Activated B cell treated with CpG ODN at 0.5 μM for 24 hours (primary cell): ENCODE results near the gene CFAP53. TPM values are rescaled to one million over a fixed set of nuclear protein-coding genes. Genes with fewer than 3 reads are reported as not detected.
A peak's percentile ranks its signal among the peaks of the same experiment; 100 is the strongest.
"Not testable (repeated sequence)": the region's sequence is repeated elsewhere in the genome, so short reads cannot be mapped to it uniquely, and the experiment has no call there.

Experiments used
- ATAC-seq: fragments of 200-7000 bp; cut with Tn5 transposase; one replicate; pipeline ENCODE4 v1.10.0; 2021; ENCODE audit warnings: low read depth, mild to moderate bottlenecking, moderate library complexity
- CTCF ChIA-PET: fragments of 350-600 bp; sonication (Branson Sonifier 250); formaldehyde crosslinking; loops from one replicate; lab custom pipeline; 2021; ENCODE audit warnings: antibody characterized with exemption; lab: Charles Lee
- POLR2A ChIA-PET: fragments of 350-600 bp; sonication (Branson Sonifier 250); formaldehyde crosslinking; loops from one replicate; lab custom pipeline; 2021; ENCODE audit warnings: antibody characterized with exemption; lab: Charles Lee
- DNase-seq: peaks from one replicate; pipeline ENCODE4 v3.0.0; 2022
- H3K27ac Mint-ChIP-seq: one replicate; pipeline ENCODE4 v1.8.0; 2020; ENCODE audit warnings: mixed read lengths
- H3K27me3 Mint-ChIP-seq: one replicate; pipeline ENCODE4 v1.8.0; 2021; ENCODE audit warnings: mixed read lengths
- H3K36me3 Mint-ChIP-seq: one replicate; pipeline ENCODE4 v1.8.0; 2021; ENCODE audit warnings: low read depth, mixed read lengths
- H3K4me1 Mint-ChIP-seq: one replicate; pipeline ENCODE4 v1.8.0; 2021; ENCODE audit warnings: mixed read lengths
- H3K4me3 Mint-ChIP-seq: one replicate; pipeline ENCODE4 v1.8.0; 2020; ENCODE audit warnings: mild to moderate bottlenecking, mixed read lengths
- H3K9me3 Mint-ChIP-seq: one replicate; pipeline ENCODE4 v1.8.0; 2020; ENCODE audit warnings: mixed read lengths
- intact Hi-C: fragments of 100-400 bp; cut with micrococcal nuclease; formaldehyde crosslinking; loops from one replicate; pipeline ENCODE4 v1.15.1; 2024
- total RNA-seq: library from RNA; stranded (reverse); gene quantifications from 2 replicates; pipeline ENCODE4 v1.2.3, GENCODE V29; 2022
- TF ChIP-seq, protein P1 (sequence below): fragments of 200-600 bp; IDR thresholded peaks from one replicate; pipeline ENCODE4 v1.8.0; 2022; ENCODE audit warnings: antibody characterized with exemption, mild to moderate bottlenecking

CFAP53 gene
- total RNA-seq, 1 donor from 2014 or later, result 0.29 TPM

DNA sequence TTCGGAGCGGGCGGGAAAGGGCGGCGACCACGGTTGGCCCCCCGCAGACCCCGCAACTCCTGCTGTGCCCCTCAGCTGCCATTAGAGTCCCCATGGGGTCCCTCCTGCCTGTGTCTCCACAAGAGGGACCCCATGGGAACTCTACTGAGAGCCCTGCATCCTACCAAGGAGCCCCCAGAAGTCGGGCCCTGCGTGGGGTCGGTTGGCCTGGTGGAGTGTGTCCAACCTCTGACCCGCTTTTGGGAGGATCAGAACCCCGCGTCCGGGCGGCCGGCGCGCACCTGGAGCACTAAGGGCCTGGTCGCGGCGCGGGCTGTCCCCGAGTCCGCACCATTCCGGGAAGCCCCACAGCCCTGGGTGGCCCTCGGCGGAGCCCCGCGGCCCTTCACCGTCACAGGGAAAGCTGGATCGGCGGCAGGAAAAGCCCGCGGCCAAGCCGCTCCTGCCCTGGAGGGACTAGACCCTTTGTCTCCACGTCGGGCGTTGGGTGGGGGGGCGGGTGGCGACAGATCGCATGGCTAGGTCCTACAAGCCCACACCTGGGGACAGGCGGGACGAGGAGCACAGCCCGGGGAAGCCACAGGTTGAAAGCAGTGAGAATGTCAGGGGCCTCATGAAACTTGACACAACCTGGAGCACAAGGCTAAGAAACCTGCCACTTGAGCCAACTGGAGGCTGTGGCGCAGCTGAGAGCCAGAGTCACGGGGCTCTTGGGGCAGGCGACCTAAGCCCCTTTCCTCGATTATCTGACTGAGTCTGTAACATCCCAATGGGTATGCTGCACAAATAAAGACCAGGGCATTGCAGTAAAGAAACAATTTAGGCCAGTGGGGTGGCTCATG is 32.4 kb upstream of the CFAP53 start:
- H3K4me1 Mint-ChIP-seq, result peaks cover 14% of the 10 kb centered on the region
- intact Hi-C loops, result loop anchor here (1.0 kb wide), 5 partner anchors 9 to 59 kb away; partner anchors contain the start of gene CXXC1
- DNase-seq (no peak), ATAC-seq (peak; percentile 8)
- POLR2A ChIA-PET, result interaction anchor here (1.0 to 1.7 kb wide), 4 partner anchors 9 to 76 kb away, joined by 3 to 17 read pairs (median 6); partner anchors contain the start of genes MBD1 and SKA1
- H3K27me3 Mint-ChIP-seq, result no peaks in the 10 kb centered on the region
- H3K4me3 Mint-ChIP-seq, result peak overlapping the region; percentile 83
- CTCF ChIA-PET, result interaction anchor here (1.0 to 1.1 kb wide), 2 partner anchors 17 to 59 kb away, joined by 3 to 8 read pairs; partner anchors contain the start of gene MBD1
- no peaks in the 10 kb centered on the region for H3K36me3 Mint-ChIP-seq
- no peaks in the 10 kb centered on the region for H3K9me3 Mint-ChIP-seq
- TF ChIP-seq, protein P1, sequence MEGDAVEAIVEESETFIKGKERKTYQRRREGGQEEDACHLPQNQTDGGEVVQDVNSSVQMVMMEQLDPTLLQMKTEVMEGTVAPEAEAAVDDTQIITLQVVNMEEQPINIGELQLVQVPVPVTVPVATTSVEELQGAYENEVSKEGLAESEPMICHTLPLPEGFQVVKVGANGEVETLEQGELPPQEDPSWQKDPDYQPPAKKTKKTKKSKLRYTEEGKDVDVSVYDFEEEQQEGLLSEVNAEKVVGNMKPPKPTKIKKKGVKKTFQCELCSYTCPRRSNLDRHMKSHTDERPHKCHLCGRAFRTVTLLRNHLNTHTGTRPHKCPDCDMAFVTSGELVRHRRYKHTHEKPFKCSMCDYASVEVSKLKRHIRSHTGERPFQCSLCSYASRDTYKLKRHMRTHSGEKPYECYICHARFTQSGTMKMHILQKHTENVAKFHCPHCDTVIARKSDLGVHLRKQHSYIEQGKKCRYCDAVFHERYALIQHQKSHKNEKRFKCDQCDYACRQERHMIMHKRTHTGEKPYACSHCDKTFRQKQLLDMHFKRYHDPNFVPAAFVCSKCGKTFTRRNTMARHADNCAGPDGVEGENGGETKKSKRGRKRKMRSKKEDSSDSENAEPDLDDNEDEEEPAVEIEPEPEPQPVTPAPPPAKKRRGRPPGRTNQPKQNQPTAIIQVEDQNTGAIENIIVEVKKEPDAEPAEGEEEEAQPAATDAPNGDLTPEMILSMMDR, result no peak
- peak overlapping the region; percentile 41 for H3K27ac Mint-ChIP-seq

GRCh38 chr18:50297621-50298442 is 31.5 kb upstream of the CFAP53 start:
- H3K36me3 Mint-ChIP-seq, result no peaks in the 10 kb centered on the region
- no peaks in the 10 kb centered on the region for H3K27me3 Mint-ChIP-seq
- intact Hi-C loops, result loop anchor here (1.0 kb wide), 5 partner anchors 9 to 59 kb away; partner anchors contain the start of gene CXXC1
- peak overlapping the region; percentile 83 for H3K4me3 Mint-ChIP-seq
- POLR2A ChIA-PET, result interaction anchor here (1.0 to 1.7 kb wide), 4 partner anchors 10 to 77 kb away, joined by 3 to 17 read pairs (median 6); partner anchors contain the start of genes MBD1 and SKA1
- TF ChIP-seq, protein P1, result no peak
- ATAC-seq (peak; percentile 99), DNase-seq (peak; percentile 73)
- peak overlapping the region; percentile 41 for H3K27ac Mint-ChIP-seq
- peaks cover 14% of the 10 kb centered on the region for H3K4me1 Mint-ChIP-seq
- CTCF ChIA-PET, result interaction anchor here (1.0 to 1.1 kb wide), 2 partner anchors 16 to 60 kb away, joined by 3 to 8 read pairs; partner anchors contain the start of gene MBD1
- no peaks in the 10 kb centered on the region for H3K9me3 Mint-ChIP-seq

DNA sequence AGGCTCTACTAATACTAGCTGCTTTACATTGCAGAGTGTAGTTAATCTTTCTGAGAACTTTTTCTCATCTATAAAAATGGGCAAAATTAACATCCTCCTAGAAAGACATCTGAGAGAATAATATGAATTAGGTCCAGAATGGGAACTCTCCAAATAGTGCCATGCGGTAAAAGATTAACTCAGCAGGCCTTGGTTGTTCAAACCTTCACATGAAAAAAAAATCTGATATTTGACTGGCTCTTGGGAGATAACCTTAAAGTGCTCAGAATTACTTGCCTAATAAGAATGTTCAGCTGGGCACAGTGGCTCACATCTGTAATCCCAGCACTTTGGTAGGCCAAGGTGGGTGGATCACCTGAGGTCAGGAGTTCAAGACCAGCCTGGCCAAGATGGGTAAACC is 26.7 kb upstream of the CFAP53 start:
- ChIA-PET POLR2A (no interaction called here), CTCF (interaction anchor here (0.9 to 1.6 kb wide), 3 partner anchors 25 to 64 kb away, joined by 3 to 5 read pairs (median 5); no protein-coding TSS in a partner anchor)
- Mint-ChIP-seq H3K36me3 (peaks cover 1% of the 10 kb centered on the region), H3K27me3 (no peaks in the 10 kb centered on the region), H3K27ac (no peak overlapping the region), H3K9me3 (no peaks in the 10 kb centered on the region), H3K4me1 (peaks cover 17% of the 10 kb centered on the region), H3K4me3 (no peak overlapping the region)
- TF ChIP-seq, protein P1, result no peak
- intact Hi-C loops, result no loop called here
- no peak for ATAC-seq
- DNase-seq, result no peak

- peak overlapping the region; percentile 58 for H3K4me3 Mint-ChIP-seq
- H3K4me1 Mint-ChIP-seq, result peaks cover 23% of the 10 kb centered on the region
- DNase-seq (no peak), ATAC-seq (no peak)
- H3K36me3 Mint-ChIP-seq, result peaks cover 33% of the 10 kb centered on the region
- H3K9me3 Mint-ChIP-seq, result no peaks in the 10 kb centered on the region
- intact Hi-C loops, result loop anchor here (5.0 kb wide), 2 partner anchors 678 to 1337 kb away; partner anchors contain the start of genes ELAC1 and SMAD7
- H3K27ac Mint-ChIP-seq, result peak overlapping the region; percentile 53
- TF ChIP-seq, protein P1, result no peak
- no peaks in the 10 kb centered on the region for H3K27me3 Mint-ChIP-seq
- ChIA-PET POLR2A (interaction anchor here (1.0 kb wide), 1 partner anchor 8 kb away, joined by 3 read pairs; the partner anchor contains the start of gene MBD1), CTCF (interaction anchor here (1.0 to 2.1 kb wide), 3 partner anchors 20 to 68 kb away, joined by 4 to 8 read pairs (median 5); no protein-coding TSS in a partner anchor)
Measured at GRCh38 chr18:50289108-50289443, 22.8 kb upstream of the CFAP53 start.

DNA sequence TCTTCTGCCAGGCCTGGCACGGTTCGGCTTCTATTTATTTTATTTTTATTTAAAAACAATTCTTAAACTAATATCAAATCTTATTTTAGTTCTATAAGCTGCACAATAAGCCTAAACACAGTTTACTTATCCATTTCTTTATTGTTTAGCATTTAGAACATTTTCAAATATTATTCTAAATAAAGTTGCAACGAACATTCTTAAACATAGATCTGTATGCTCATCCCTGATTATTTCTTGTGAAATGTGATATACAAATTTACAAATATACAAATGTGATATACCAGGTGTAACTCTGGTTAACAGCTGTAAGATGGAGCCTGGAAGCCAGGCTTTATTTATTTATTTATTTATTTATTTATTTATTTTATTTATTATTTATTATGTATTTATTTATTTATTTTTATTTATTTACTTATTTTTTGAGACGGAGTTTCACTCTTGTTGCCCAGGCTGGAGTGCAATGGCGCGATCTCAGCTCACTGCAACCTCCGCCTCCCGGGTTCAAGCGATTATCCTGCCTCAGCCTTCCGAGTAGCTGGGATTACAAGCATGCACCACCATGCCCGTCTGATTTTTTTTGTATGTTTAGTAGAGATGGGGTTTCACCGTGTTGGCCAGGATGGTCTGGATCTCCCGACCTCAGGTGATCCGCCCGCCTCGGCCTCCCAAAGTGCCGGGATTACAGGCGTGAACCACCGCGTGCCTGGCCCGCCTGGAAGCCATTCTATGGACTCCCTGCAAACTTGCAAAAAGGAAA is 22.2 kb upstream of the CFAP53 start:
- peaks cover 39% of the 10 kb centered on the region for H3K36me3 Mint-ChIP-seq
- peak overlapping the region; percentile 99 for H3K4me3 Mint-ChIP-seq
- ChIA-PET CTCF (interaction anchor here (1.0 to 2.1 kb wide), 3 partner anchors 20 to 69 kb away, joined by 4 to 8 read pairs (median 5); no protein-coding TSS in a partner anchor), POLR2A (interaction anchor here (1.0 kb wide), 2 partner anchors 8 to 20 kb away, joined by 3 to 4 read pairs; partner anchors contain the start of gene MBD1)
- not testable (repeated sequence) for ATAC-seq, DNase-seq, H3K27me3 Mint-ChIP-seq, H3K9me3 Mint-ChIP-seq
- intact Hi-C loops, result loop anchor here (5.0 kb wide), 2 partner anchors 679 to 1336 kb away; partner anchors contain the start of genes ELAC1 and SMAD7
- peak overlapping the region; percentile 95 for H3K27ac Mint-ChIP-seq
- H3K4me1 Mint-ChIP-seq, result peaks cover 23% of the 10 kb centered on the region
